ENCODE data around the gene TIMM50. TPM values are rescaled to one million over a fixed set of nuclear protein-coding genes. Genes with fewer than 3 reads are reported as not detected.

The TIMM50 gene
- total RNA-seq, 4 donors from 2014 or later: 50.8 to 53.5 (median 52.4) TPM

DNA sequence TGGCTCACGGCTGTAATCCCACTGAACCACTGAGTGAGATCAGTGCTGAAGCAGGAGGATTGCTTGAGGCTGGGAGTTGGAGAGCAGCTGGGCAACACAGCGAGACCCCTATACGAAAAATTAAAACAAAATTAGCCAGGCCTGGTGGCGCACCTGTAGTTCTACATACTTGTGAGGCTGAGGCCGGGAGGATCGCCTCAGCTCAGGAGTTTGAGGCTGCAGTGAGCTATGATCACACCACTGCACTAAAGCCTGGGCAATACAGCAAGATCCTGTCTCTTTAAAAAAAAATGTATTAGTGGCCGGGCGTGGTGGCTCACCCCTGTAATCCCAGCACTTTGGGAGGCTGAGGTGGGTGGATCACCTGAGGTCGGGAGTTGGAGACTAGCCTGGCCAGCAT lies 28.0 kb downstream of the TIMM50 start:
- Histone ChIP-seq H3K27ac (no peak overlapping the region), H3K4me1 (peaks cover 0 to 13% (median 0%) of the 10 kb centered on the region in 3 donors), H3K4me3 (no peak overlapping the region), H3K9me3 (no peaks in the 10 kb centered on the region), H3K27me3 (peaks cover 97% of the 10 kb centered on the region), H3K36me3 (no peaks in the 10 kb centered on the region)
- TF ChIP-seq, protein P1, sequence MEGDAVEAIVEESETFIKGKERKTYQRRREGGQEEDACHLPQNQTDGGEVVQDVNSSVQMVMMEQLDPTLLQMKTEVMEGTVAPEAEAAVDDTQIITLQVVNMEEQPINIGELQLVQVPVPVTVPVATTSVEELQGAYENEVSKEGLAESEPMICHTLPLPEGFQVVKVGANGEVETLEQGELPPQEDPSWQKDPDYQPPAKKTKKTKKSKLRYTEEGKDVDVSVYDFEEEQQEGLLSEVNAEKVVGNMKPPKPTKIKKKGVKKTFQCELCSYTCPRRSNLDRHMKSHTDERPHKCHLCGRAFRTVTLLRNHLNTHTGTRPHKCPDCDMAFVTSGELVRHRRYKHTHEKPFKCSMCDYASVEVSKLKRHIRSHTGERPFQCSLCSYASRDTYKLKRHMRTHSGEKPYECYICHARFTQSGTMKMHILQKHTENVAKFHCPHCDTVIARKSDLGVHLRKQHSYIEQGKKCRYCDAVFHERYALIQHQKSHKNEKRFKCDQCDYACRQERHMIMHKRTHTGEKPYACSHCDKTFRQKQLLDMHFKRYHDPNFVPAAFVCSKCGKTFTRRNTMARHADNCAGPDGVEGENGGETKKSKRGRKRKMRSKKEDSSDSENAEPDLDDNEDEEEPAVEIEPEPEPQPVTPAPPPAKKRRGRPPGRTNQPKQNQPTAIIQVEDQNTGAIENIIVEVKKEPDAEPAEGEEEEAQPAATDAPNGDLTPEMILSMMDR (IDR thresholded peaks at IDR 0.05): no peak
- TF ChIP-seq EP300 (IDR thresholded peaks at IDR 0.05) (no peak), POLR2AphosphoS5 (IDR thresholded peaks at IDR 0.05) (no peak), POLR2A (IDR thresholded peaks at IDR 0.05) (no peak)
- no peak for ATAC-seq
- WGBS, 2 donors (ENCODE audit: low coverage in 1 of 2): 93% methylated on average over 2 to 7 of the region's 9 CpGs

DNA sequence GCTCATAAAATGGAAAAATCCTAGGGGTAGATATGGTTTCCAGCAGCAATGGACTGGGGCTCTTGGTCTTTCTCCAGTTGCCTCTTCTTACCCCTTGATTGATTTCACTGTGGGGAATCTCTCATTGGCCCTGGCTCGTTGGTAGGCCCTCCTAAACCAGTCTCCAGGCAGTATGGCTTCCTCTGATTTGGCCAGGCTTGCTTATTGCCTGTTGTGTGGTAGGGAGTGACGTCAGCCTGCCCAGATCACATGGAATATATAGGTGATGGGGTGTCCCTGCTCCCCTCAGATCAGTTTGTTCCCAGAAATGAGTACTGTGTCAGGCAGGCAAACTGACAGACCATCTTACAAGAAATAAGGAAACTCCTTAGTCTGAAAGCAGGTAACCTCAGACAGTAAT lies 28.6 kb downstream of the TIMM50 start:
- Histone ChIP-seq H3K9me3 (no peaks in the 10 kb centered on the region), H3K27me3 (peaks cover 97% of the 10 kb centered on the region), H3K36me3 (no peaks in the 10 kb centered on the region), H3K27ac (no peak overlapping the region), H3K4me1 (peaks cover 0 to 13% (median 0%) of the 10 kb centered on the region in 3 donors), H3K4me3 (no peak overlapping the region)
- ATAC-seq: no peak
- 83% methylated on average over 2 of the region's 2 CpGs; no CpG with 5 or more reads in 1 of the 2 donors for WGBS, 2 donors (ENCODE audit: low coverage in 1 of 2)
- TF ChIP-seq EP300 (IDR thresholded peaks at IDR 0.05): no peak
- TF ChIP-seq, protein P1 (IDR thresholded peaks at IDR 0.05): no peak
- TF ChIP-seq POLR2AphosphoS5 (IDR thresholded peaks at IDR 0.05): no peak
- no peak for TF ChIP-seq POLR2A (IDR thresholded peaks at IDR 0.05)

DNA sequence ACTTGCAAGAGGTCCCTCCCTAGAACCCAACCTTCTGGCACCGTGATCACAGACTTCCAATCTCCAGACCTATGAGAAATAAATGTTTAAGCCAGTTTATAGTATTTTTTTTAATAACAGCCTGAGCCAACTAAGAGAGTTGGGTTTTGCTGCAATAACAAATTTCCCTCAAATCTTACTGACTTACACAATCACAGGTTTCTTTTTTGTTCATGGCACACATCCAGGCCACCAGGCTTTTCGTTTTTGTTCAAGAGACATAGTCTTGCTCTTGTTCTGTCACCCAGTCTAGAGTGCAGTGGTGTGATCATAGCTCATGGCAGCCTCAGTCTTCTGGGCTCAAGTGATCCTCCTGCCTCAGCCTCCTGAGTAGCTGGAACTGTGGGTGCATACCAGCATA lies 32.4 kb downstream of the TIMM50 start:
- TF ChIP-seq EP300 (IDR thresholded peaks at IDR 0.05) (no peak), POLR2AphosphoS5 (IDR thresholded peaks at IDR 0.05) (no peak), POLR2A (IDR thresholded peaks at IDR 0.05) (no peak)
- TF ChIP-seq, protein P1 (IDR thresholded peaks at IDR 0.05): no peak
- Histone ChIP-seq H3K27ac (no peak overlapping the region), H3K4me3 (no peak overlapping the region), H3K4me1 (peaks cover 0 to 21% (median 15%) of the 10 kb centered on the region in 3 donors), H3K36me3 (no peaks in the 10 kb centered on the region), H3K27me3 (peaks cover 90% of the 10 kb centered on the region), H3K9me3 (no peaks in the 10 kb centered on the region)
- WGBS, 2 donors (ENCODE audit: low coverage in 1 of 2): 35 to 37% methylated on average over 2 of the region's 2 CpGs
- no peak for ATAC-seq

DNA sequence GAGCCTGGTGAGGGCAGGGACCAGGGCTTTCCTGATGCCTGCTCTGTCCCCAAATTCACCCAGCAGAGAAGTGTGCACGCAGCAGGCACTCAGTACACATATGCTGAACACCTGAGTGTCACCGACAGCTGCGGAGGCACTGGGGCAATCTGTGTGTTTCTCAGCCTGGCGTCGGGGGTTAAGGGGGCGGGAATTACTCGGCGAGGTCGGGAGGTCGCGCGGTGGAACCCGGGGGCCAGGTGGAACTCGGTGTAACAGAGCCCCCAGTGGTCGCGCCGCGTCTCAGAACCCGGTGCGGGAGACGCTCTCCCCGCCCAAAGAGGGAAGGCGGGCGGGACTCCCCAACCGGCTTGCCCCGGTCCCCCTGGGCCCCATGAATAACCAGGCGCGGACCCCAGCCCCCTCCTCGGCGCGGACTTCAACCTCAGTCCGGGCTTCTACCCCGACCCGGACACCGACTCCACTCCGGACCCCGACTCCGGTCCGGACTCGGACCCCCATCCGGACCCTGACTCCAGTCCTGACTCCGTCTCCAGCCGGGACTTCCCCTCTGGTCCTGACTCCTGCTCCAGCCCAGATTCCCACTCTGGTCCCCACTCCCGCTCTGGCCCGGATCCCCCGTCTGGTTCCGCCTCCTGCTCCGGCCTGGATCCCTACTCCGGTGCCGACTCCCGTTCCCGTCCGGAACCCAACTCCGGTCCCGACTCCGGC lies 34.4 kb downstream of the TIMM50 start, which contains the start of gene SELENOV:
Gene SELENOV (plus strand): TSS at position 300 of the 711 bp plus-strand sequence. CDS start 74 bp downstream, at position 374.
- no peak within 1 kb of the TSS for H3K27ac ChIP-seq
- H3K4me3 ChIP-seq: peak within 1 kb of the TSS; percentile 2 to 51
- no peak for TF ChIP-seq POLR2A (IDR thresholded peaks at IDR 0.05)
- no peak for TF ChIP-seq POLR2AphosphoS5 (IDR thresholded peaks at IDR 0.05)
- TF ChIP-seq, protein P1 (IDR thresholded peaks at IDR 0.05): no peak
- TF ChIP-seq EP300 (IDR thresholded peaks at IDR 0.05): no peak
- peaks cover 0 to 21% (median 15%) of the 10 kb centered on the region in 3 donors for H3K4me1 ChIP-seq
- ATAC-seq: peak; percentile 51
- no peaks in the 10 kb centered on the region for H3K9me3 ChIP-seq
- 0 to 2% methylated on average over 3 to 9 of the region's 56 CpGs for WGBS, 2 donors (ENCODE audit: low coverage in 1 of 2)
- no peaks in the 10 kb centered on the region for H3K36me3 ChIP-seq
- H3K27me3 ChIP-seq: peaks cover 70% of the 10 kb centered on the region
